Left ventricle myocardium inferior (tissue), 1 donor: ENCODE measurements around the gene XIRP1. TPM values are rescaled to one million over a fixed set of nuclear protein-coding genes. Genes with fewer than 3 reads are reported as not detected.

ENCODE experiments used
- DNase-seq: peaks from one replicate; pipeline ENCODE4 v3.0.0-alpha.2; 2020
- H3K27ac ChIP-seq: fragments of 200-600 bp; replicated peaks from 2 replicates; pipeline ENCODE4 v1.8.0; 2021
- H3K27me3 ChIP-seq: fragments of 200-600 bp; 2 replicates; pipeline ENCODE4 v1.8.0; 2021; ENCODE audit warnings: low read depth
- H3K36me3 ChIP-seq: fragments of 200-600 bp; 2 replicates; pipeline ENCODE4 v1.8.0; 2021
- H3K4me1 ChIP-seq: fragments of 200-600 bp; 2 replicates; pipeline ENCODE4 v1.8.0; 2021
- H3K4me3 ChIP-seq: fragments of 200-600 bp; 2 replicates; pipeline ENCODE4 v1.8.0; 2021; ENCODE audit warnings: mild to moderate bottlenecking, moderate library complexity
- H3K9me3 ChIP-seq: fragments of 200-600 bp; replicated peaks from 2 replicates; pipeline ENCODE4 v1.8.0; 2021
- intact Hi-C: fragments of 100-400 bp; cut with micrococcal nuclease; formaldehyde crosslinking; loops from one replicate; pipeline ENCODE4 v1.11.0; 2022
- microRNA-seq: library from miRNA; unstranded; fragments of <30 nt; microRNA quantifications from one replicate; pipeline ENCODE4 v1.2.0, GENCODE V29; 2020
- total RNA-seq: library from RNA; stranded (reverse); fragmentation: NEBNext Ultra II Directional; extraction: Animal tissue kit (Norgen Biotek cat#: 25700); gene quantifications from one replicate; pipeline ENCODE4 v1.2.1, GENCODE V29; 2021
- TF ChIP-seq, protein P1 (sequence below): fragments of 200-600 bp; IDR thresholded peaks from 2 replicates; pipeline ENCODE4 v1.8.0; 2021; ENCODE audit warnings: antibody characterized with exemption, mild to moderate bottlenecking, borderline replicate concordance
- donor health status: DM: no; HTN: yes; CAD: no; lungs with severe emphysema.

XIRP1 gene
- total RNA-seq, 1 donor from 2014 or later, result 386 TPM

DNA sequence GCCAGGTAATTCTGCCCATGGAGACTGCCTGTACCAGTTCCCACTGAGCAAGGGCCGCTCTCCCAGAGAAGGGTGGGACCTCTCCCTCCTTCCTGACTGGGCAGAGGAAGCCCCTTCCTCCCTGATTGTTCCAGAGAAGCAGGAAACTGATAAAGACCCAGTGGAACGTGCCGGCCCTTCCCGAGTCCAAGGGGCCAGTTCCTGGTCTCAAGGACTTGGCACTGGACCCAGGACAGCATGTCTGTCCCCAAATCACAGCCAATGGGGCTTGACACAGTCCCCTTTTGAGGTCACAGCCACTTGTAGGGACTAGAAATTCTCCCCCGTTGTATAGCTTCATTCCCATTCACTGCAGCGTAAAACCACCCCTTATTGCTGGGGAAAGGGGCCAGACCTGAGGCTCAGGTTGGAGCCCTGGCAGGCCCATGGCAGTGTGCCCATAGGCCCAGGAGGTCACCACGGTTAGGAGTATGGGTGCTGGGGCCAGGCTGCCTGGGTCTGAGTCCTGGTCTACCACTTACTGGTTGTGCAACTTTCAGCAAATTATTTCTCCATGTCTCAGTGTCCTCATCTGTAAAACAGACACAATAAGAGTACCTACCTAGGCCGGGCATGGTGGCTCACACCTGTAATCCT is 57.1 kb downstream of the XIRP1 start:
- peak; percentile 59 for DNase-seq
- peaks cover 65% of the 10 kb centered on the region for H3K4me1 ChIP-seq
- intact Hi-C loops, result no loop called here
- TF ChIP-seq, protein P1, sequence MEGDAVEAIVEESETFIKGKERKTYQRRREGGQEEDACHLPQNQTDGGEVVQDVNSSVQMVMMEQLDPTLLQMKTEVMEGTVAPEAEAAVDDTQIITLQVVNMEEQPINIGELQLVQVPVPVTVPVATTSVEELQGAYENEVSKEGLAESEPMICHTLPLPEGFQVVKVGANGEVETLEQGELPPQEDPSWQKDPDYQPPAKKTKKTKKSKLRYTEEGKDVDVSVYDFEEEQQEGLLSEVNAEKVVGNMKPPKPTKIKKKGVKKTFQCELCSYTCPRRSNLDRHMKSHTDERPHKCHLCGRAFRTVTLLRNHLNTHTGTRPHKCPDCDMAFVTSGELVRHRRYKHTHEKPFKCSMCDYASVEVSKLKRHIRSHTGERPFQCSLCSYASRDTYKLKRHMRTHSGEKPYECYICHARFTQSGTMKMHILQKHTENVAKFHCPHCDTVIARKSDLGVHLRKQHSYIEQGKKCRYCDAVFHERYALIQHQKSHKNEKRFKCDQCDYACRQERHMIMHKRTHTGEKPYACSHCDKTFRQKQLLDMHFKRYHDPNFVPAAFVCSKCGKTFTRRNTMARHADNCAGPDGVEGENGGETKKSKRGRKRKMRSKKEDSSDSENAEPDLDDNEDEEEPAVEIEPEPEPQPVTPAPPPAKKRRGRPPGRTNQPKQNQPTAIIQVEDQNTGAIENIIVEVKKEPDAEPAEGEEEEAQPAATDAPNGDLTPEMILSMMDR, result no peak
- no peaks in the 10 kb centered on the region for H3K27me3 ChIP-seq
- peaks cover 8% of the 10 kb centered on the region for H3K36me3 ChIP-seq
- peak overlapping the region; percentile 74 for H3K27ac ChIP-seq
- H3K4me3 ChIP-seq, result no peak overlapping the region
- H3K9me3 ChIP-seq, result no peaks in the 10 kb centered on the region

DNA sequence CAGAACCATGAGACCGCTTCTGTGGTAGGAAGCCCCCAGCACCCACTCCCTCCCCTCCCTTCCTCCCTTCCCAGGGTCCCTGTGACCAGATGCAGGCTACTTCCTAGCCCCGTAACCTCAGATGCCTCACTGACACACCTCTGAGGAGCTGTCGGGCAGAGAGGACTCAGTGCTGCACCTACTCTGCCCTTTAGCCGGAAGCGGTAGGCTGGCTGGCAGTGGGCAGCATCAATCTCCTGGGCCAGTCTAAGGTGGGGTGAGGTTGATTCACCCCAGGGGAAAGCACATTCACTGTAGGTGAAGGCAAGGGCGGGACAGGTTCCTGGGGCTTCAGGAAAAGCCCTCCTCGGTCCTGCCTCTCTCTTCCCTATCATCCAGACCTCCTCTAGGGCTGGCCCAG is 58.1 kb downstream of the XIRP1 start:
- intact Hi-C loops, result no loop called here
- no peak overlapping the region for H3K4me3 ChIP-seq
- TF ChIP-seq, protein P1, result no peak
- no peaks in the 10 kb centered on the region for H3K27me3 ChIP-seq
- DNase-seq, result no peak
- H3K4me1 ChIP-seq, result peaks cover 55% of the 10 kb centered on the region
- H3K36me3 ChIP-seq, result peaks cover 6% of the 10 kb centered on the region
- no peaks in the 10 kb centered on the region for H3K9me3 ChIP-seq
- H3K27ac ChIP-seq, result peak overlapping the region; percentile 74

DNA sequence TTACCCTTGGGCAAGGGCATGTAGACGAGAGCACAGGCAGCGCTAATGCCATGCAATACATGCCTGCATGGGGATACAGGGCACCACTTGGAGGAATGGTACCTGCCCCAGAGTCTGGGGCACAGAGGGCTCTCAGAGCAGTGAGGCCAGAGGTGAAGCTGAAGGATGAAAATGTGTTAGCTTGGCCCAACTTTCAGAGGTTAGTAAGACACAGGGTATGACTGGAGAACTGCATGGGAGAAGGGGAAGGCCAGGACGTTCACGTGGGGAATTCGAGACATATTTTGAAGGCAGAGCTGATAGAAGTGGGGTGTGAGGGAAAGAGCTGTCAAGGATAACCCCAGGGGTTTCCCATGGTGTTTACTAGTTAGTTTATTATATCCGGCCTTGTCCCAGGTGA is 58.6 kb downstream of the XIRP1 start:
- intact Hi-C loops, result no loop called here
- no peaks in the 10 kb centered on the region for H3K27me3 ChIP-seq
- no peaks in the 10 kb centered on the region for H3K9me3 ChIP-seq
- no peak for DNase-seq
- TF ChIP-seq, protein P1, result no peak
- H3K27ac ChIP-seq, result no peak overlapping the region
- peaks cover 50% of the 10 kb centered on the region for H3K4me1 ChIP-seq
- no peak overlapping the region for H3K4me3 ChIP-seq
- H3K36me3 ChIP-seq, result peaks cover 6% of the 10 kb centered on the region

Small RNA genes within 50 kb of the gene (microRNA-seq; reads per million reads assigned to microRNA genes)
- not detected for gene MIR6822

Other genes with a start within 250 kb of the XIRP1 start
- gene SCN11A, start 140.7 kb downstream of the XIRP1 start, total RNA-seq, result 0.05 TPM
- gene WDR48, start 140.6 kb downstream of the XIRP1 start, total RNA-seq, result 33.6 TPM
- 54.0 TPM for gene GORASP1, start 85.0 kb downstream of the XIRP1 start, total RNA-seq
- 2.1 TPM for gene TTC21A, start 84.9 kb downstream of the XIRP1 start, total RNA-seq
- 12.1 TPM for gene CSRNP1, start 39.0 kb downstream of the XIRP1 start, total RNA-seq
- gene CX3CR1, start 87.4 kb upstream of the XIRP1 start, total RNA-seq, result 0.82 TPM
- gene CCR8, start 137.1 kb upstream of the XIRP1 start, total RNA-seq, result not detected
- 21.0 TPM for gene SLC25A38, start 190.8 kb upstream of the XIRP1 start, total RNA-seq
- gene RPSA, start 214.1 kb upstream of the XIRP1 start, total RNA-seq, result 404 TPM